Activated CD8-positive, alpha-beta memory T cell treated with anti-CD3 and anti-CD28 coated beads for 36 hours (primary cell): Measurements from ENCODE around the gene FAM83B. TPM values are rescaled to one million over a fixed set of nuclear protein-coding genes. Genes with fewer than 3 reads are reported as not detected.
"Not testable (repeated sequence)": the region's sequence is repeated elsewhere in the genome, so short reads cannot be mapped to it uniquely, and the experiment has no call there.

Experiments
- CTCF ChIA-PET: fragments of 350-600 bp; sonication (Branson Sonifier 250); formaldehyde crosslinking; loops from one replicate; lab custom pipeline; 2021; ENCODE audit warnings: antibody characterized with exemption; lab: Charles Lee
- POLR2A ChIA-PET: fragments of 350-600 bp; sonication (Branson Sonifier 250); formaldehyde crosslinking; loops from one replicate; lab custom pipeline; 2021; ENCODE audit warnings: antibody characterized with exemption; lab: Charles Lee
- total RNA-seq, 2 experiments: library from RNA; stranded (reverse); gene quantifications; one replicate each; pipeline ENCODE4 v1.2.3, GENCODE V29; 2021

Gene FAM83B
- total RNA-seq, 2 experiments from 2014 or later: not detected

DNA sequence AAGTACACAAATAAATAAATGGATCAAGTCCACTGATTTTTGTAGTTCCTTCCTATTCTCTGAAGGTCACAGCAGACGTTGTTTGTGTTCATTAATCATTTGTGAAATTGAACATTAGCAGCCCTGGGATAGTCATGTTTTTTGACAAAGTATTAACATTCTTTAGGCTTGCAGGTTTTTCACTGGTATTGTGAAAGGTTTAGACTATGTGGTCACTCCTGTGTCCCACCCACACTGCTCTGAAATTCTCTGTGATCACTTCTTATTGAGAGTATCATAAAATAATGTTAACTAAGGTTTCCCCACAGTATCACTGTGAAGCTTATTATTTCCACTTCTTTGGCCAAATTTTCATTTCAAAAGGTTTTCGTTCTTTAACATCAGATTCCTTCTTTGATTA lies 3.5 kb downstream of the FAM83B start:
- ChIA-PET CTCF (no interaction called here), POLR2A (no interaction called here)

DNA sequence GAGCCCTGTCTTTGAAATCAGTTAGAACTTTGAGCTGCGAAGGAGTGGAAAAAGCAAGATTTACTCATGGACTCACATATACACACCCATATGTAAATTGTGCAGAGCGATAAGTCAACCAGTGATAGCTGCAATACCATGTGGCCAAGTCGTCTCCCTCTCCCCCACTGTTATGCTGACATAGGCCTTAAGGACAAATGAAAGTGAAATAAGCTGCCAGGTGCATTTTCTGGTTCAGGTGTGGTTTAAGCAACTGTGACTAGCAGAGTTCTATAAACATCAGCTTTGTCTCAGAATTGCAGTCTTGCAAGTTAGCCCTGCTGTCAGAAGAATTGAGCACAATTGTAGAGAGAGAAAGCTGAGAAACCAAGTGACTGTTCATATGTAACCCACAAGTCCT lies 9.6 kb downstream of the FAM83B start:
- CTCF ChIA-PET: no interaction called here
- POLR2A ChIA-PET: no interaction called here

DNA sequence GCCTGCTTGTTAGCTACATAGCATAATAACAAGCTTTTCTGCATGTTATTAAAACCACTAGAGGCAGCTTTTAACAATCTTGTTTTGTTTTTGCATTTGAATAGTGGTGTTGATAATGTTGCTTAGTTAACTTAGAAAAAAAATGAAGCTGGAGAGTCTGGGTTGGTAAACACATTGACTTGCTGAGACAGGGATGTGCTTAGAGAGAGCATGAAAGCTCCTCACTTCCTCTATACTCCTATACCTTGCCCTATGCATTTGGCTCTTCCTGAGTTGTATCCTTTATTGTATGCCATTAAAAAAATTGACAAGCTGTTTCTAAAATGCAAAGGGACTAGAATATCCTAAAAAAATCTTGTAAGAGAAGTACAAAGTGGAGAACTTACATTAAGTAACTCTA lies 13.6 kb downstream of the FAM83B start:
- ChIA-PET CTCF (no interaction called here), POLR2A (no interaction called here)

DNA sequence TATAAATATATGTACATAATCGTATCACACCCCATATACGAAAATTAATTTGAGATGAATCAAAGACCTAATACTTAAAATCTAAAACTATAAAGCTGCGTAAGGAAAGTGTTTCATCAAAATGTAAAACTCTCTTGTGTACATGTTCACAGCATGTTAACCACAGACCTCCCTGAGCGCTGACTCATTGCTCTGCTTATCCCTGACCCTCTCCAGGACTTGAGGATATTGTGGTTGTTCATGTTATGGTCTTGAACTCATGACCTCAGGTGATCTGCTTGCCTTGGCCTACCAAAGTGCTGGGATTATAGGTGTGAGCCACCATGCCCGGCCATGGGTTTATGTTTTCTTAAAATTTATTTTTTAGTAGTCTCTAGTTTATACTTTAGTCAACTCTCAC lies 14.2 kb downstream of the FAM83B start:
- ChIA-PET POLR2A (no interaction called here), CTCF (no interaction called here)

GRCh38 chr6:54861905-54862616 lies 15.5 kb downstream of the FAM83B start:
- ChIA-PET POLR2A (no interaction called here), CTCF (no interaction called here)

DNA sequence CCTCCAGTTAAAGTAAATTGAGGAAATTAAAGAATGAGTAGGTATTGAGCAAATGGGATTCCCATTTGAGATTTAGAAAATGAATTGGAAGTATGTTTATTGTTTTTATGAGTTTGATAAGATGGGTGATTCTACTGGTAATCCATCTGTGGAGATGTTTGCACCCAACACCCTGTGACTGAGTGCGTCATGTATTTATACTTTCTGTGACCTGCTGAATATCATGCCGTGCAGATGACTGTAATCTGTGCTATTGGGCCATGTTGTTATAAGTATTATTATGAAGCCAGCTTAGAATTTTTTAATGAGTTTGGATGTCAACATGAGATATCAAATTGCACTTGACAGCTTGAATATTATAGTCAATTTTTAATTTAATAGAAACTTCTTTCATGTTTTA lies 17.7 kb downstream of the FAM83B start:
- ChIA-PET CTCF (no interaction called here), POLR2A (no interaction called here)

DNA sequence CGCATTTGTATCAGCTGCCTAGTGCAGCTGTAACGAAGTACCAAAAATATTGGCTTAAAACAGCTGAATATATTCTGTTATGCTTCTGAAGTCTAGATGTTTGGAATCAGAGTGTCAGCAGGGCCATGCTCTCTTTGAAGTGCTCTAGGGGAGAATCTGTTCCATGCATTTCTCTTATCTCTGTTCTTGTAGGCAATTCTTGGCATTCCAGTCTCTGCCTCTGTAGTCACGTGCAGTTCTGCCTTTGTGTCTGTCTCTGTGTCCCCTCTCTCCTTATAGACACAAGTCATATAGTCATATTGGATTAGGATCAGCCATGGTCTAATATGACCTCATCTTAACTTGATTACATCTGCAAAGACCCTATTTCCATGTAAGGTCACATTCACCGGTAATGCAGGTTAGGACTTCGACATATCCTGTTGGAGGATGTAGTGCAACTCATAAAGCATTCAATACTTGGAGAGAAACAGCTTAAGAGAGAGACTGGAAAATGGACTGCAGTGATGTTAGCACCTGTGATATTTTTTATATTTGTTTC lies 18.6 kb downstream of the FAM83B start:
- ChIA-PET CTCF (no interaction called here), POLR2A (no interaction called here)

- CTCF ChIA-PET: no interaction called here
- POLR2A ChIA-PET: no interaction called here
Measured at GRCh38 chr6:54868556-54868955, 22.0 kb downstream of the FAM83B start.

GRCh38 chr6:54873599-54873998 lies 27.0 kb downstream of the FAM83B start:
- CTCF ChIA-PET: no interaction called here
- POLR2A ChIA-PET: interaction anchor here (0.6 kb wide), 1 partner anchor 899 kb away, joined by 3 read pairs; no protein-coding TSS in a partner anchor

DNA sequence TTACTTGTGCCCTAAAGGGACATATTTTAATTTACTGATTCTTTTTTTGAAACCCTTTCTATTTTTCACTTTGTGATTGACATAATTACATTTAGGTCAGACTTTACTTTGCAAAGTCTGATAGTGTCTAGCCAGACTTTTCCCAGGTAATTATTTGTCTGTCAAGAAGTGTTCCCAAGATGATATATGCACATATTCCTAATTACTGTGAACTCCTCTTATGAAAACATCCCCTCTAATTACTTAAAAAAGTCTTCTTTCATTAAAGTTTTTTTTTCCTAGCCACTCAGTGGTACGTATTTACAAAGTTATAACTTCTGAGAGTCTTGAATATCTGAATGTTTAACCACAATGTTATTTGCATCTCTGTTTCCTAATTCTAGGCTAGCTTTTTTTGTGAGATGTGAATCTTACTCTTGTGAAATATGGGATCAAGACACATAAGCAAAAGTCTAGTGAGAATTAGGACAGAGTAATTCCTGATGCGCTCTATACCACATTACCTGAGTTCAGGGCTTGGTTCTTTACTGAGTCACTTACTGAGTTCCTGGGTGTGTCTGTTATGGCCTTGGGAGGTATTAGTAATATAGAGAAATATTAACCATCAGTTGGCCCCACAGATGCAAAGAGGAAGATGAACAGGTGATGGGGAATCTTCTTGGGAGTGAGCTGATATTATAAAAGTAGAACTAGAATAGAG lies 27.9 kb downstream of the FAM83B start:
- POLR2A ChIA-PET: no interaction called here
- CTCF ChIA-PET: no interaction called here

GRCh38 chr6:54875539-54875938 lies 29.0 kb downstream of the FAM83B start:
- ChIA-PET POLR2A (no interaction called here), CTCF (no interaction called here)

DNA sequence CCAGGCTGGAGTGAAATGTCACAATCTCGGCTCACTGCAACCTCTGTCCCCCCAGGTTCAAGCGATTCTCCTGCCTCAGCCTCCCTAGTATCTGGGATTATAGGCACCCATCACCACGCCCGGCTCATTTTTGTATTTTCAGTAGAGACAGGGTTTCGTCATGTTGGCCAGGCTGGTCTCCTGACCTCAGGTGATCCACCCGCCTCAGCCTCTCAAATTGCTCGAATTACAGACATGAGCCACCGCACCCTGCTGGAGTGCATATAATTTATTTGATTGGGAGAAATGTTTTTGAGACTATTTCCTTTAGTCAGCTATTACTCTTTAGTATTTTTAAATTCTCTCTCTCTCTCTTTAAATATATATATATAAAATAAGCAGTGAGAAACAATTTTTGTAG lies 29.8 kb downstream of the FAM83B start:
- ChIA-PET POLR2A (no interaction called here), CTCF (no interaction called here)

GRCh38 chr6:54876871-54877270 lies 30.3 kb downstream of the FAM83B start:
- POLR2A ChIA-PET: no interaction called here
- CTCF ChIA-PET: no interaction called here

- CTCF ChIA-PET: no interaction called here
- POLR2A ChIA-PET: no interaction called here
Measured at GRCh38 chr6:54877713-54878317, 31.2 kb downstream of the FAM83B start.

- CTCF ChIA-PET: no interaction called here
- POLR2A ChIA-PET: no interaction called here
Measured at GRCh38 chr6:54878718-54879117, 32.1 kb downstream of the FAM83B start.

DNA sequence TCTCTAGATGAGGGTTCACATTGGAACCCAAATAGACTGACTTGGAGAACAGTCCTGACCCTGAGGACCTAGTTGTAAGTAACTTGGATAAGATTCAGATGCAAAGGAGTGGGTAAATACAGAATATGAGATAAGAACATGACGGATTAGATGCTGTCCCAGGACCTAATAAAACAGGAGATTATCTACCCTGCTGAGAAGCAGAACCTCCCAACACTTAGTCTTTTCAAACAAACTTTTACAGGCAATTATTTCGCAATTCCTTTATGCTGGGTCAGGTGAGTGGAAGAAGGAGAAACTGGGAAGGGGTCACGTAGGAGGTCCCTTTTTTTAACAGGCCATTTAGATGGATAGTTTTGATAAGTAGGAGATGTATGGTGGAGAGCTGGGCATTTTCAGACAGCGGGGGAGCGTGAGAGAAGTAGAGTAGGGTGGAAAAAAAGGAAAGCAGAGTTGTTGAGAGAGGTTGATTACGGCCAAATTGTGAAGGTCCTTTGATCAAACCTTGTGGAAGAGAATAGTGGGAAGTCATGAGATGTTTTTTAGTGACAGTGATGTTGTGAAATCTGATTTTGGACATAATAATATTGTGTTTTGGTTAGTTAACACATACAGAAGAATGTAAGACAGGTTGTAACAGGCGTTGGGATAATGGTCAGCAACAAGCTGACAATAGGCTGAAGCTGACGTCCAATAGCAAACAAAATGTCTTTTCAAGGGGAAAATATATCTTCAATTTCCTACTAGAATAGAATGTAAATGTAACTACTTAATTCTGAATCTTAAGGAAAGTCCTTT lies 32.8 kb downstream of the FAM83B start:
- POLR2A ChIA-PET: no interaction called here

GRCh38 chr6:54881067-54881730 lies 34.6 kb downstream of the FAM83B start:
- CTCF ChIA-PET: no interaction called here
- POLR2A ChIA-PET: no interaction called here

More for the DNA sequence above, 32.8 kb downstream of the FAM83B start:
- CTCF ChIA-PET: no interaction called here

DNA sequence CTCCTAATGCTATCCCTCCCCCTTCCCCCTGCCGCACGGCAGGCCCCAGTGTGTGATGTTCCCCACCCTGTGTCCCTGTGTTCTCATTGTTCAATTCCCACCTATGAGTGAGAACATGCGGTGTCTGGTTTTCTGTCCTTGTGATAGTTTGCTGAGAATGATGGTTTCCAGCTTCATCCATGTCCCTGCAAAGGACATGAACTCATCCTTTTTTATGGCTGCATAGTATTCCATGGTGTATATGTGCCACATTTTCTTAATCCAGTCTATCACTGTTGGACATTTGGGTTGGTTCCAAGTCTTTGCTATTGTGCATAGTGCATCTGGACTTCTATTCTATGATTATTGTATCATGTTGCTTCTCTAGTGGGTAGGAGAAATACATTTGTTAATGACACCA lies 35.3 kb downstream of the FAM83B start:
- POLR2A ChIA-PET, CTCF ChIA-PET: not testable (repeated sequence)

DNA sequence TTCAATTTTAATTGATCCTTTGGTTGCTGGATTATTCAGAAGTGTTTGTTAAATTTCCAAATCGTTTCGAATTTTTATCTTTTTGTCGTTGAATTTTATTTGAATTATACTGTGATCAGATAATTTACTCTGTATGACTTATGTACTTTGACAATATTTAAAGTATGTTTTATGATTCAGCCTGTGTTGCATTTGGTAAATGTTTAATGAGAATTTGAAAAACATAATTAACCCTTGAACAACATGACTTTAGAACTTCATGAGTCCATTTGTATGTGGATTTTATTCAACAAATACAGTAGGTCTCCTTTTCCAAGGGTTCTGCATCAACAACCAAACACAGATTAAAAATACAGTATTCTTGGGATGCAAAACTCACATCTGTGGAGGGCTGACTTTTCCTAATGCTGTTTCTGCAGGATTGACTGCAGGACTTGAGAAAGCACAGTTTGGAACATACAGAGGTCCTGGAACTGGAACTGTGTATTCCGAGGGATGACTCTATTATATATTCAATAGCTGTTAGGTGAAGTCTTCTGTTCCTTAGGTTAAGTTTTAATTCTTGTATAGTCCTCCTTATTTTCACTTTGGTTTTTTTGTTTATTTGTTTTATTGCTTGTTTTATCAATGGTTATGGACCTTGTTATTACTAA lies 40.5 kb downstream of the FAM83B start:
- ChIA-PET CTCF (no interaction called here), POLR2A (no interaction called here)
